GM18519 (cell line): ENCODE data around the gene CD164.
A peak's percentile ranks its signal among the peaks of the same experiment; 100 is the strongest.

Source experiments
- ATAC-seq: cut with Tn5 transposase; IDR thresholded peaks from one replicate; pipeline ENCODE4 v1.9.1; 2021; ENCODE audit warnings: mild to moderate bottlenecking, moderate library complexity; ENCODE audit not compliant: unreplicated experiment, low FRiP score

Gene CD164

GRCh38 chr6:109381747-109382575 lies at the start of gene CD164:
Gene CD164, minus strand, starts transcription at chr6:109382467. Its CDS starts 89 bp downstream, at chr6:109382378.
- ATAC-seq = peak; percentile 36

DNA sequence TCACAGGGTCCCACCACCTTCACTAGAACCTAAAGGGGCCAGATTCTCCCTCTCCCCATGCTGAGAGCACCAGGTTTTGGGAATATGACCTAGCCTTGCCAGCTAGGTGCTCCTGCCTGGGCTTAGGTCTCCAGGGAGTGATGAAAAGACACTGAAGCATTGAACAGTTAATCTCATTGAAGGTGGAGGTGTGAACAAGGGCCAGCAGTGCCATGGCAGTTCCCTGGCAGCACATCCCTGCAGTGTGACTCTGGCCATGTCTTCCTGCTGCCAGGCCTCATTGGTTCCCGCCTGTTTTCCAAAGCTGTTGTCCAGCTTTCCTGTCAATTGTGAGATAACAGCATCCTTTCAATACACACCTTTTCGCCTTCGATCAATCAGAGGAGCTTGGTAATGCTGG lies 47.2 kb upstream of the CD164 start:
- ATAC-seq = no peak

DNA sequence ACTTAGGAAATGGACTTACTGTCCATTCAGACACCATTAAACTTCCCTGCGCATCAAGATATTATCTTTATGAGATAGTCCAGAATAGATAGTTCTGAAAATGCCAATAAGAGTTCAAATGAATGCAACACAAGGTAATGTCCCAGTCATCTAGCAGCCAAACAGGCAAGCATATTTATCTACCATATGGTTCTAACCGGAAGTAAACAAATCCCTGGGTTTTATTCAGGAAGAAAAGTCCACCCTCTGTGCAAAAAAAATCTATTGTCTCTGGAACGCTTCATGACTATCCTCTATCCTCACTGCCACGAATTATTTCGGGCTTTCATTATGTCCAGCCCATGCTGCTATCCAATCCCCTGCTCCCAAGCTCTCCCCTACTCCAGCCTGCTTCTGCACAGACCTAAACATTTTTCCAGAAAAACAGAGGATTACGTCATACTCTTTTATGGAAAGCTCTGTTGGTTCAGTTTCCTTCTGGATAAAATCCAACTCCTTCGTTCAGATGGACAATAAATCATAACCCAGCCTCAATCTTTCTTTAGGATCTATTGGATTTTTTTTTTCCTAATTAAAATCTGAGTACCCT lies 46.7 kb upstream of the CD164 start:
- no peak for ATAC-seq

- ATAC-seq = no peak
These were observed 42.7 kb upstream of the CD164 start for GRCh38 chr6:109424946-109425345.

GRCh38 chr6:109421184-109421583 lies 38.9 kb upstream of the CD164 start:
- ATAC-seq = no peak

DNA sequence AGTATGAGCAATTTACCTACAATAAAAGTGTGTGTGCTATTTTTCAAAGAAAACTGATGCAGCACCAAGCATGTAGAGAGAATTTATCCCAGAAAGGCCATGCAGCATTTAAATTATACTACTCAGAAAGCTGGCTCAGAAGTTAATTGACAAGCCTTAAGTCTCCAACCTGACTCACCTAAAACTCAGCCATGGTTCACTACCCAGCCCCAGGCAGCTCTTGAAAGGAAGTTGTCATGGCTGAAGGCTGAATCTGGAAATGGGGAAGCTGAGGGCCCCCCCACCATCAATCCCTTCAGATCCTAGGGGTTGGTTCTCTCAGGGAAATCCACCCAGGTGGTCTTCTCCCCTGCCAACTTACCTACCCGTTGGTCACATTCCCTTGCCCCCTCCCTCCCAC lies 38.5 kb upstream of the CD164 start:
- ATAC-seq = no peak

DNA sequence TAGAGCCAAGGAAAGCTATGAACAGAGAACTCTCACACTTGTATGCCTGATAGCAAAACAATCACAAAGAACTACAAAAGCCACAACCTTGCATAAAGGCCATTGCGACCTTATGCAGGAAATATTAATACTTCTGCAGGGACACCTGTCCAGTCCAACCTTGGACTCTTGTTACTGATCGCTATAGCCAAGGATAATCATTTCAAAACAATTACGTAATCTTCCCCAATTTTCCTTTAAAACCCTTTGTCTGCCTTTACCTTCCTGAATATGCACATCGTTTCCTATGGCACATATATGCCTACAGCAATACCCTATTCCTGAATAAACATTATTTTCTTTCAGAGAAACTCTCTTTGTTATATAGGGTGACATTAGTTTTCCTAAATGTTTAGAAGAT lies 35.4 kb upstream of the CD164 start:
- ATAC-seq = no peak

DNA sequence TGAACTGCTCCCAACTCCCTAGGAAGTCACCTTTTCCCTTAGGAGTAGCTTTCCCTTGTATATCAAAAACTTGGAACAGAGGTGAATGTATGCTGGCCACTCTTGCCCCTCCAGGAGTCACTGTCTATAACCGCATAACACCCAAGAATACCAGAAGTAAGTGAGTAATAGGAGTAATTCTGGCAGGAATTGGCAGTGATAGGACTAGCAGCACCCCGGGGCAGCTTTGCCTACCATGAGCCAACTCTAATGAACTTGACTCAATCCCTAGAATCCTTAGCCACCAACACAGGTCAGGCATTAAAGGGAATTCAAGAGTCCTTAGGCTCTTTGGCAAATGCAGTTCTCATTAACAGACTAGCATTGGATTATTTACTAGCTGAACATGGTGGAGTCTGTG lies 28.8 kb upstream of the CD164 start:
- ATAC-seq = no peak

DNA sequence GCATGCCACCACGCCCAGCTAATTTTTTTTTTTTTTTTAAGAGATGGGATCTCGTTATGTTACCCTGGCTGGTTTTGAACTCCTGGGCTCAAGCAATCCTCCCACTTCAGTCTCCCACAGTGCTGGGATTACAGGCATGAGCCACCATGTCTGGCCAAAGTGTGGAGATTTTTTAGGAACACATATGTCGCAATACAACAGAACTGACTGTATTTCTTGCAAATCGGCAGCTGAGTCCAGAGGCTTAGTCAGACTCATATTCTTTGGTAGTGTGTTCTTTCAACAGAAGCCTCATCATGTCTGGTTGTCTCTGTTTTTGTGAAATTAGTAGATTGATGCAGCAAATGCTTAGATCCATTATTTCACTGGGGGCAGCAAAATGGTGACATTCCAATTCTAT lies 23.9 kb upstream of the CD164 start:
- no peak for ATAC-seq

GRCh38 chr6:109397020-109397419 lies 14.8 kb upstream of the CD164 start:
- no peak for ATAC-seq

- ATAC-seq = no peak
These were observed 13.9 kb upstream of the CD164 start for GRCh38 chr6:109396046-109396718.

DNA sequence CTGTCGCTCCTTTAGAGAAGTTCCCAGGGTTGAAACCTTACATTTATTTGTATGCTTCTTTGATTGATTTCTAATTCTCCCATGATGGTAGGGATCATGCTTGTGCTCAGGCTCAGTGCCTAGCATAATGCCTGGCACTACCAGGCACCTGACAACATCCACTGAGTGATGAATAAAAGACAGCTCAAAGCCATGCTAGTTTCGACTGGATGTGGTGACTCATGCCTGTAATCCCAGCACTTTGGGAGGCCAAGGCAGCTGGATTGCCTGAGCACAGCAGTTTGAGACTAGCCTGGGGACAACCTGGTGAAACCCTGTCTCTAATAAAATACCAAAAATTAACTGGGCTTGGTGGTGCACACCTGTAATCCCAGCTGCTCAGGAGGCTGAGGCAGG lies 11.6 kb upstream of the CD164 start:
- ATAC-seq = no peak

- ATAC-seq = no peak
These were observed 11.1 kb upstream of the CD164 start for GRCh38 chr6:109393157-109393885.

DNA sequence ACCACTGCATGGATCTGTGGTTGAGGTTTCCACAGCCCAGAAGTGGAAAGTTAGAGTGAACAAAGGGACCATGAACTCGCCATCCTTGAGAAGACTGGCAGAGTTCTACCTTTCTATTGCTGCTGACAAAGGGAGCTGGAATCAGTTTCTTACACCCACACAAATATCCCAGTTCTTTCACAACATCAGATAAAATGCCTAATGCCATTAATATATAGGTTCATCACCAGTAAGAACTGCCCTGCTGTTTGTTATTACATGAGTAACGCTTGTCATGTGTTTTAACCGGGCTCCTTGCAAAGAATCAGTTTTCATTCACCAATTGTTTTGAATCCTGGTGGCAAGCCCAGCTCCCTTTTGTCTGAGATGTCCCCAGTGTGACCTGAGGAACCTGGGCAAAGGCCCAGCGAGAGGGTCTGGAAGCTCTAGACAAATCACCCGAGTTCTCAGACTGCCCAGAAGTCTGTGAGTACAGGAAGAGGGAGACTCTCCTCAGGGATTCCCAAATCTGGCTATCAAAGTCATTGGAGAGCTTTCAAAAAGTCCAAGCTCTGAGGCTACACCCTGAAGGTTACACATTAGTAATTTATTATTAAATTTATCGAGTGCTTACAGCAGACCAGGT lies 7.5 kb upstream of the CD164 start:
- no peak for ATAC-seq

- ATAC-seq = no peak
These were observed 6.0 kb upstream of the CD164 start for GRCh38 chr6:109388265-109388664.

DNA sequence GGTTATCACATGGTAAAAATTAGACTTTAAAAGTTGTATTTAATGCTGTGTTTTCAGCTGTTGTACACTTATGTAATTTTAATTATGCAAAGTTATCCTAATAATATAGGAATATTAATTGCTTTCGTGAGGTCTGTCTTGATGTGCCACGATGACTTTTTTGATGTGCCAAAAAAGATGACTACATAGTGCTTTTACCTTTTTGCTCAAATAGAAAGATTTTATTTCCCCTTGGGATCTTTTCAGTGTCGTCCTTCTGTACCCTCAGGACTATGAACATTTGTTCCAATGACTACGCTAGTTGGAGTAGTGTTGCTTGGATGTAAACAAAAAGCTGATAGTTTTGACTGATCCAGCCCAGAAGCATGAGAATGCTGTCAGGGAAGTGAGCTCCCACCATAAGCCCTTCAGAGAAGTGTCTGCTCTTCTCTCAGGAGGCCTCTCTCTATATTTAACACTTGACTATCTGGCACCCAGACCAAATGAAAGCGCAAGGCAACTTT lies 1.2 kb upstream of the CD164 start:
- no peak for ATAC-seq

GRCh38 chr6:109382576-109383437 lies 540 bp upstream of the CD164 start:
- ATAC-seq = peak; percentile 41

DNA sequence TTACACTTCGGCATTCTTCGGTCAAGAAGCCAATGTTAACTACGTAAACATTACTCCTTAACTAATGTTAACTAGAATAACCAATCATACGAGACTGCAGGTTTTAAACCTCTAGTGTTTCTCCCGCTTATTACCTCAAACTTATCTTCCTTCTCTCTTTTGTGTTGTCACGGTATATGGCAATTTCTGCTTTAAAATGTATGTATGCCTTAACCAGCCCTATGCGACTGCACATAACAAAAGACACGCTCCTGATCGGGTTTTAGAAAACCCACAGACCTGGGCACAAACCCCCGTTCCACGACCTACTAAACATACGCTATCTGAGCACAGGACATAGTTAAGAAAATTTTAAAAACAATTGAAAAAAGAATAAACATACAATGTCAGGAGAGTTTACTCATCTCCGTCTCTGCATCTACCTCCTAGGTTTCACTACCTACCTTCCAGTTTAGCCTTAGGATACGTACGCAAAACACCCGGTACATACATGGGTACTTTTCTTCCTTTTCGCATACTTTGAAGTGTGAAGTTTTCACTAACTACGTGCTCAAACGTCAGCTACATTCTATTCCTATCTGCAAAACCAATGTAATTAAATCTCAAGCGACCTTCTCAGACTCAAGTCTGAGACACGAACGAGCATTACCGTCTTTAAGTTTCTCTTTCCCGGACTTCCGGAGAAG lies 1.1 kb downstream of the CD164 start:
- ATAC-seq = no peak

DNA sequence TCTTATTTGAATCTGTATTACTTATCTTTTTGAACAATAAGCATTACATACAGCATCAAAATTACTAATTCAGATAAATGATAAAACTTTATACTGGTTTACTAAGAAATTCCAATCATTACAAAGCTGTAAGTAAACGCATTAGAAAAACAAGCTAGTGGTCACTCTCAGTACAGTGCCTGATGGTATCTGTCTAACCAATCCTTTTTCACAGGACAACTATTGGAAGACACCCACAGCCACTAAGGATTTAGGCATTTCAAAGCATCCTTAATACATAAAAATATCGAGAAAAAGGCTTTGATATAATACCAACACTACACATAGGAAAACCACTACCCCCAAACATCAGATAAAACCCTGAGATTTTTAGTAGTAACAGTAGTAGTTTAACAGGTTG lies 2.6 kb downstream of the CD164 start:
- no peak for ATAC-seq
